ENCODE measurements around the gene PCDH9.

- TF ChIP-seq POLR2AphosphoS5 (IDR thresholded peaks at IDR 0.05; ENCODE audit: low read depth) (no peak), EZH2 (IDR thresholded peaks at IDR 0.05; ENCODE audit: low read depth, unreplicated experiment) (no peak)
These were observed 25.4 kb downstream of the PCDH9 start for GRCh38 chr13:67204764-67205163.

All from GM23338 (cell line).